ENCODE measurements around the gene ALDH16A1.
A peak's percentile ranks its signal among the peaks of the same experiment; 100 is the strongest.
"Not testable (repeated sequence)": the region's sequence is repeated elsewhere in the genome, so short reads cannot be mapped to it uniquely, and the experiment has no call there.

ALDH16A1 gene

DNA sequence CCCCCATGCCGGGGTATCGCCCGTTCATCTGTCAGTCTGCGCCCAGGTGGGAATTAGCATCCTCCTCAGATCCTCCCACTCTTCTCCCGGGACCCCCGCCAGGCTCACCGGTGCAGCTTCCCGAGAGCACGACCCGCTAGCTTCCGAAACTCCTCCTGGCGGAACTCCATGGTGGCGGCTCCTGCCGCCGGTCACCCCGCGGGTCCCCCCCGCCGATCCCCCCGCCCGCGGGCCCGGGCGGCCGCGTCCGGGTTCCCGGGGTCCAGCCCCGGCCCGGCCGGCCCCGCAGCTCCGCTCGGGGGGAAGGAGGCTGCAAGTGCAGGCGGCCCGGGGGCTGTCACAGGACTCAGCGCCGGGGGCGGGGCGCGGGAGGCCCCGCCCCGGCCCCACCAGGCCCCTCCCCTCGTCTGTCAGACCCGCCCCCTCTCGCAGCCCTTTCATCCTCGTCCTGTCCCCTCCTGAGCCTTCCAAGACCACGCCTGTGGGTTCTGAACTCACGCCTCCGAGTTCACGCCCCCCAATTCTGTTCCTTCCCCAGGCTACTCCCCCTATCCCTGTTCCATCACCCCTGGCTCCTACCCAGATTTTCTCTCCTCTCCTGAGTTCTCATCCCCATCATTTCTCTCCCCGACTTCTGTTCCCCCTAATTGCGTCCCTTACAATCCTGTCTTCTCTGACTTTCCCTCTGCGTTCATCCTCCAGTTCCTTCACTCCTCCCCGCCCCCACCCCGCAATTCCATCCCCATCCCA, 11.6 kb upstream of the ALDH16A1 start, which contains the start of gene SLC17A7:
TSS of gene SLC17A7 (minus strand) at position 318 of the 750 bp plus-strand sequence. CDS start at position 170, 148 bp downstream.
- DNase-seq, result no peak

DNA sequence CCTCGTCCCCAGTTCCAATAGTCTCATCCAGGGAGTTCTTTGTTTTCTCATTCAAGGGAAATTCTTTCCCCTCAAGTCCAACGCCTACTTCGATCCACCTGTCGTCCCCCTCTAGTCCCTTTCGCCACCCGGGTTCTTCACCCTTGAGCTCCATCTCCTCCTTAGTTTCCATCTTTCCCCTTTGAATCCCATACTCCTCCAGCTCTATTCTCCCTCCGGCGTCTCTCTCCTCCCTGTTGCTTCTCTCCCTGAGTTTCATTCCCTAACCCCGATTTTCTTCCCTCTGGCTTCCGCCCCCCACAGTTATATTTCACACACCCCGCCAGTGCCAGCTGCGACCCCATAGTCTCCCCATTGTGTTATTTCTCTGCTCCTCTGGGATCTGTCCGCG, 11.1 kb upstream of the ALDH16A1 start:
- DNase-seq, result no peak

DNA sequence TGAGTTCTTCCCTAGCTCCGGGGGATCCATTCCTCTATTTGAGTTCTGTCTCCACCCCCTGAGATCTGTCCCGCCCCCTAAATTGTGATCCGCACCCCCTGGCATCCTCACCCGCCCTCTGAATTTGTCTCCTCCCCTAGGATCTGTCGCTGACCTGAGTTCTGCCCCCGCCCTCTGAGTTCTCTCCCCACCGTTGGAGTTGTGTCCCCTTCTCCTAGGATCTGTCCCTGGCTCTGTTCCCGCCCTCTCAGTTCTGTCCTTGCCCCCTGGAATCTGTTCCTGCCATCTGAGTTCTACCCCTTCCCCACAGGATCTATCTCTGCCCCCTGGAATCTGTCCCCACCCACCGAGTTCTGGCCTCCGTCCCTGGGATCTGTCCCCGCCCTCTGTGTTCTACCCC, 10.7 kb upstream of the ALDH16A1 start:
- DNase-seq, result no peak

- DNase-seq, result peak; percentile 56
Measured at GRCh38 chr19:49442771-49443365, 10.2 kb upstream of the ALDH16A1 start.

- DNase-seq, result peak; percentile 89
Measured at GRCh38 chr19:49443366-49444099, 9.5 kb upstream of the ALDH16A1 start.

- not testable (repeated sequence) for DNase-seq
Measured at GRCh38 chr19:49444100-49444700, 8.8 kb upstream of the ALDH16A1 start.

DNA sequence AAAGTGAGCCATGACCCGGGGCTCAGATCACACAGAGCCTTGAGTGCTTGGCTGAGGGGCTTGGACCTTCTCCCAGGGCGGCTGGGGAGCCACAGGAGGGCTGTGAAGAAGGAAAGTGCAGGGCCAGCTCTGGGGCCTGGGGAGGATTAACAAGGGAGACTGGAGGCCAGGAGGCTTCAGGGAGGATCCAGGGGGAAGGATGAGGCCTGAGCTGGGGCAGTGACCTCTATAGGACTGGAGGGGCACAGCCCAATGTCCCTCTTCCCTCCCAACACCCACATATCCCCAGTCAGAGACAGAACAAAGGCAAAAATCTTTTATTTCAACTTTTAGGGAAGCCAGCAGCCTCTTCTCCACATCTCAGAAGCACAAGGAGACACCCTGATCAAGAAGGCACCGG, 7.0 kb upstream of the ALDH16A1 start:
- no peak for DNase-seq

DNA sequence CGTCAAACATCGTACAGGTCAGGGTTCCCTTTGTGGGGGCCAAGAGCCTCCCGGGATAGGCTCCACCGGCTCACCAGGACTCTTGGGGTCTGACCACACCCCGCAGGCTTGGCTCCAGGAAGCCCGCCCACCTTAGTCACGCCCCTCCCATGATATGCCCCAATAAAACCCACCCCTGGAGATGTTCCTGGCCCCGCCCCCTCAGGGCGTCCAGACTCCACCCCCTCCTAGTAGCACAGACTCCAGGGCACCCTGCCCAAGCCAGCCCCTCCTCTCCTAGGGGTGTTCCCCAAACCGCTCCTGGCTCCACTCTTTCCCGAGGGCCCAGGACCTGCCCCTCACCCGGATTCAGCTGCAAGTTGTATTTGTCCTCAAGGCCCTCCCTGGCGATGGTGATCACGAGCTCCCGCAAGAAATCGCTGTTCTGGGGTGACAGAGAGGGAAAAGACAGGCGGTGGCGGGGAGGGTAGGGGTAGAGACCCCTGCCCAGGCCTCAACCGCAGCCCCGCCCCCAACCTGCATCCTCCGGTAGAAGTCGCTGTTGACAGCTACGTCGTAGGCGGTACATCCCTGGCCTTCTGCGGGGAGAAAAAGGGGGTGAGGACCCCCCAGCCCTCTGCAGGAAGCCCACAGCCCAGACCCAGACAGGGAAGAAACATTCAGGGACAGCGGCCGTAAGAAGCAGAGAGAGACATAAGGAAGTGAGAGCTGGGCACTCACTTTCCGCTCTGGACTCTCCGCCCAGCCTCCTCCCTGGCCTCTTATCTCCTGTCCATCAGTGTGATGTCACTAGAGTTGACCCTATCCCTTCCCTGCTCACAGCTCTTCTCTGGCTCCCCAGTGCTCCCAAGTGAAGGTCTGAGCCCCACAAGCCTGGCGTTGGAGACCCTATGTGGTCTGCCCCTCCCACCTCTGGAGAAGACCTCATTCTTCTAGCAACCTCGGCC, 5.3 kb upstream of the ALDH16A1 start:
- DNase-seq, result no peak

DNA sequence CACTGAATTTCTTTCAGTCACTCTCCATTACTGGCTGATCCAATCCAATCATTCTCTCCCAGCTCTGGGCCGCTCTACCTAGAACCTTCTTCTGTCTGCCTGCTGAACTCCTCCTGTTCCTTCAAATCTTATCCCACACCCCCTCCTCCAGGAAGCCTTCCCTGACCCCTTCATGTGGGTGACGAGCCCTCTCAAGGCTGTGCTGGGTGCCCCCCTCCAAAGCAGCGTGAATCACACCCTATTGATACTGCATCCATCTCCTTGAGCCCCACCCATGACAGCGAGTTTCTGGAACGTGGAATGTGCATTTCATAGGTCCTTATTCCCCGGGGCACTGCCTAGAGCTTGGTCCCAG, 4.6 kb upstream of the ALDH16A1 start:
- DNase-seq, result no peak

DNA sequence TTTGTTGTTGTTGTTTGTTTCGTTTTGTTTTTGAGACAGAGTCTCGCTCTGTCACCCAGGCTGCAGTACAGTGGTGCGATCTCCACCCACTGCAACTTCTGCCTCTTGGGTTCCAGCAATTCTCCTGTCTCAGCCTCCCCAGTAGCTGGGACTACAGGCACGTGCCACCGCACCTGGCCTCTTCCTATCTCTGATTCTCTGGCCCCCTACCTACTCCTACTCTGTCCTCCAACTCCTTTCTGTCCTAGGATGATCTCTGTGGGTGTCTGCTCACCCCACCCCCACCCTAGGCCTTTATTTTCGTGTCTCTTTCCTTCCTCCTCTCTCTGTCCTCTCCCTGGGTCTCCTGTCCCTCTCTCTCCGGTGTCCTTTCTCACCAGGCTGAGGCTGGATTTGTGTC, 2.6 kb upstream of the ALDH16A1 start:
- DNase-seq, result no peak

GRCh38 chr19:49451430-49452181, 1.4 kb upstream of the ALDH16A1 start, which contains the start of gene PIH1D1:
Gene PIH1D1 (minus strand): TSS chr19:49451814. CDS start chr19:49451574, 240 bp downstream.
- peak; percentile 99 for DNase-seq

DNA sequence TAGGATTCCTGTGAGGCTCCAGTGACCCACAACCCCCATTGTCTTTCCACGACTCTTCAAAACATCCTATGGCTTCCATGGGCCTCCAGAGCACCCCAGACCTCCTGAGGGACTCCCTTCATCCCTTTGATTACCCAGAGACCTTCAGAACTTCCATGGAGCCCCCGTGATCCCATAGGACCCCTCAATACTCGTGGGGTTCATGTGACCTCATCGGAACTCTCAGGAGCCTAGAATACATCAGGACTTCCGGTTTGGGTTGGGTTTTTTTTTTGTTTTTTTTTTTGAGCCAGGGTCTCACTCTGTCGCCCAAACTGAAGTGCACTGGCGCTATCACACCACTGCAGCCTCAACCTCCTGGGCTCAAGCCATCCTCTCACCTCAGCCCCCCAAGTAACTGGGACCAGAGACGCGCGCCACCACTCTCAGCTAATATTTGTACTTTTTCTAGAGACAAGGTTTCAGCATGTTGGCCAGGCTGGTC, 774 bp downstream of the ALDH16A1 start:
- no peak for DNase-seq

GRCh38 chr19:49455773-49456172, 2.7 kb downstream of the ALDH16A1 start:
- no peak for DNase-seq

DNA sequence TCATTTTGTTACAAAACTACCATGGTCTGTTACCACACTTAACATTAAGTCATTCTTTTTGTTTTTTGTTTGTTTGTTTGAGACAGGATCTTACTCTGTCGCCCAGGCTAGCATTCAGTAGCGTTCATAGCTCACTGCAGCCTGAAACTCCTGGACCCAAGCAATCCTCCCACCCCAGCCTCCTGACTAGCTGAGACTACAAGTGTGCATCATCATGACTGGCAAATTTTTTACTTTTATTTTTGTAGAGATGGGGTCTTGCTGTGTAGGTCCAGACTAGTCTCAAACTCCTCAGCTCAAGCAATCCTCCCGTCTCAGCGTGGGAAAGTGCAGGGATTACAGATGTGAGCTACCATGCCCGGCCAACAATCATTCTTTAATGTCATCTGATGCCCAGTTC, 3.3 kb downstream of the ALDH16A1 start:
- DNase-seq, result no peak

DNA sequence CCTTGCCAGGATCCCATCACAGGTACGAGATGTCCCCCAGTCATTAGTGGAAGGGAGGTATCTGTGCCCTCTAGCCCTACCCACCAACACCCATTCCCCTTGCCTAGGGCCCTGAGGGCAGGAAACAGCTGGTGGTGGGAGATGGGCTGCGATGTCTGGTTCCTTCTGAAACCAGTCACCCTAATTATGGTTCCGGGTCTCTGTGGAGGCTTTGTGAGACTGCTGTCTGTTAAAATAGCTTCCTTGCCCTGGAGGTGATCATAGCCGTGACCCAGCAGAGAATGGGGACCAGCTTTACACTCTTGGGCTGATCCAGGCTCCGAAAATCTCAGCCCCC, 5.5 kb downstream of the ALDH16A1 start:
- DNase-seq, result no peak

GRCh38 chr19:49459388-49459787, 6.4 kb downstream of the ALDH16A1 start:
- no peak for DNase-seq

DNA sequence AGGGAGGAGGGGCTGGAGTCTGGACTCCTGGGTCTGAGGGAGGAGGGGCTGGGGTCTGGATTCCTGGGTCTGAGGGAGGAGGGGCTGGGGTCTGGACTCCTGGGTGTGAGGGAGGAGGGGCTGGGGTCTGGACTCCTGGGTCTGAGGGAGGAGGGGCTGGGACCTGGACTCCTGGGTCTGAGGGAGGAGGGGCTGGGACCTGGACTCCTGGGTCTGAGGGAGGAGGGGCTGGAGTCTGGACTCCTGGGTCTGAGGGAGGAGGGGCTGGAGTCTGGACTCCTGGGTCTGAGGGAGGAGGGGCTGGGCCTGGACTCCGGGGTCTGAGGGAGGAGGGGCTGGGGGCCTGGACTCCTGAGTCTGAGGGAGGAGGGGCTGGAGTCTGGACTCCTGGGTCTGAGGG, 8.1 kb downstream of the ALDH16A1 start:
- not testable (repeated sequence) for DNase-seq

DNA sequence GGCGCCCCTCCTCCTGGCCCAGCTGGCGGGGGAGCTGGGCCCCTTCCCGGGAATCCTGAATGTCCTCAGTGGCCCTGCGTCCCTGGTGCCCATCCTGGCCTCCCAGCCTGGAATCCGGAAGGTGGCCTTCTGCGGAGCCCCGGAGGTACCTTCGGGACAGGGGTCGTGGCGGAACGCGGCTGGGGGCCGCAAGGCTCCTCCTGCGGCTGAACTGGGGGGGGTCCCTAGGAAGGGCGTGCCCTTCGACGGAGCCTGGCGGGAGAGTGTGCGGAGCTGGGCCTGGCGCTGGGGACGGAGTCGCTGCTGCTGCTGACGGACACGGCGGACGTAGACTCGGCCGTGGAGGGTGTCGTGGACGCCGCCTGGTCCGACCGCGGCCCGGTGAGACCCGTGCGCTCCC, 8.6 kb downstream of the ALDH16A1 start:
- DNase-seq, result no peak

- DNase-seq, result no peak
Measured at GRCh38 chr19:49462492-49462891, 9.5 kb downstream of the ALDH16A1 start.

DNA sequence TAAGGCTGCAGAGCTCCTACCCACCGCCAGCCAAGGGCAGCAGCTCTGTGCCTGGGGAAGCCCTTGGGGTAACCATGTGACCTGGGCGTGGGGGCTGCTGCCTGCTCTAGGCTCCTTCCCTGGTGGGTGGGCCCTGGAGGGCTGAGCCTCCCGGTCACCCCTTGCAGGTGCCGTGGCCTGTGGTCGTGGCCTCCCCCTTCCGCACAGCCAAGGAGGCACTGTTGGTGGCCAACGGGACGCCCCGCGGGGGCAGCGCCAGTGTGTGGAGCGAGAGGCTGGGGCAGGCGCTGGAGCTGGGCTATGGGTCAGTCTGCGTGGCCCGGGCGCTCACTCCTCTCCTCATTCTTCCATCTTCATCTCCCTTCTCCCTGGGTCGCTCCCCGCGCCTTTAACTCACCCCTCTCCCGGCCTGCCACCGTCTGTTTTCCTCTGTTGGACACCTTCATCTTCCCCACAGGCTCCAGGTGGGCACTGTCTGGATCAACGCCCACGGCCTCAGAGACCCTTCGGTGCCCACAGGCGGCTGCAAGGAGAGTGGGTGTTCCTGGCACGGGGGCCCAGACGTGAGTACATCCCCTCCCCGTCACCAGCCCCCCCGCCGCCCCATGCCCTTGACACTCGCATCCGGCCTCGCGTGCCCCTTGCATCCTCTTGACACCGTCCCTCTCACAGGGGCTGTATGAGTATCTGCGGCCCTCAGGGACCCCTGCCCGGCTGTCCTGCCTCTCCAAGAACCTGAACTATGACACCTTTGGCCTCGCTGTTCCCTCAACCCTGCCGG, 11.1 kb downstream of the ALDH16A1 start:
- DNase-seq, result no peak

DNA sequence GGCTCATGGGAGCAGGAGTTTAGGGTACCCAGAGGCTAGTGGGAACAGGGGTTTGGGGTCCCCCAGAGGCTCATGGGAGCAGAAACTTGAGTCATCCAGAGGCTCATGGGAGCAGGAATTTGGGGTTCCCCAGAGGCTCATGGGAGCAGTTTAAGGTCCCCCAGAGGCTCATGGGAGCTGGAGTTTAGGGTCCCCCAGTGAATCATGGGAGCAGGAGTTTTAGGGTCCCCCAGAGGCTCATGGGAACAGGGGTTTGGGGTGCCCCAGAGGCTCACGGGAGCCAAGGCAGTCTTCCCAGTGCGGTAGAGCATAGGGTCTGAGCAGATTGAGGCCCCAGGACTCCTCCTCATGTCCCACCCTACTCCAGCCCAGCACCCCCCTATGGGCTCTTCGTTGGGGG, 12.3 kb downstream of the ALDH16A1 start:
- DNase-seq, result no peak

Measured in DMS153 (cell line).